Brain microvascular endothelial cell (primary cell): Measurements from ENCODE around the gene POLR3GL.

Experiments used
- DNase-seq: peaks from one replicate; pipeline ENCODE4 v3.0.0-alpha.2; 2020
- H3K27ac ChIP-seq: fragments of 250-450 bp; sonication (Bioruptor Pico); 2 replicates; pipeline ENCODE4 v1.5.1; 2020; ENCODE audit warnings: mild to moderate bottlenecking, moderate library complexity
- H3K27me3 ChIP-seq: fragments of 250-450 bp; sonication (Bioruptor Pico); replicated peaks from 2 replicates; pipeline ENCODE4 v1.5.1; 2020; ENCODE audit warnings: mild to moderate bottlenecking
- H3K36me3 ChIP-seq: fragments of 250-450 bp; sonication (Bioruptor Pico); replicated peaks from 2 replicates; pipeline ENCODE4 v1.5.1; 2020; ENCODE audit warnings: mild to moderate bottlenecking
- H3K4me3 ChIP-seq: 2 replicates; pipeline ENCODE4 v1.5.1; 2011; ENCODE audit warnings: low read depth, mild to moderate bottlenecking, control low read depth, low read length, moderate library complexity
- CTCF ChIP-seq: IDR thresholded peaks from 2 replicates; pipeline ENCODE4 v1.5.1; 2011; ENCODE audit warnings: low read depth, mild to moderate bottlenecking, moderate library complexity, low read length, control low read depth, inconsistent platforms; ENCODE audit errors: missing control alignments
- in situ Hi-C: cut with HindIII; loops from 2 replicates; pipeline ENCODE4 v1.10.0; 2017; ENCODE audit warnings: low sequenced_read_pairs, low pct_ligation_motif_present

POLR3GL gene

GRCh38 chr1:145952903-145953302, 11.6 kb upstream of the POLR3GL start:
- in situ Hi-C loops: no loop called here
- Histone ChIP-seq H3K27ac (no peak overlapping the region), H3K4me3 (no peak overlapping the region), H3K27me3 (no peaks in the 10 kb centered on the region), H3K36me3 (no peaks in the 10 kb centered on the region)
- no peak for DNase-seq
- no peak for TF ChIP-seq CTCF

GRCh38 chr1:145953861-145954260, 10.6 kb upstream of the POLR3GL start:
- in situ Hi-C loops: no loop called here
- no peak for TF ChIP-seq CTCF
- Histone ChIP-seq H3K27ac (no peak overlapping the region), H3K4me3 (no peak overlapping the region), H3K36me3 (no peaks in the 10 kb centered on the region), H3K27me3 (no peaks in the 10 kb centered on the region)
- no peak for DNase-seq

GRCh38 chr1:145955436-145955835, 9.1 kb upstream of the POLR3GL start:
- Histone ChIP-seq H3K4me3 (no peak overlapping the region), H3K27me3 (no peaks in the 10 kb centered on the region)

GRCh38 chr1:145956361-145956760, 8.1 kb upstream of the POLR3GL start:
- peak overlapping the region; percentile 83 for H3K27ac ChIP-seq
- H3K36me3 ChIP-seq: no peaks in the 10 kb centered on the region
- DNase-seq: no peak
- no peaks in the 10 kb centered on the region for H3K27me3 ChIP-seq
- no peak for TF ChIP-seq CTCF
- H3K4me3 ChIP-seq: peak overlapping the region; percentile 79
- in situ Hi-C loops: no loop called here

More at GRCh38 chr1:145955436-145955835, 9.1 kb upstream of the POLR3GL start:
- in situ Hi-C loops: no loop called here
- Histone ChIP-seq H3K27ac (no peak overlapping the region), H3K36me3 (no peaks in the 10 kb centered on the region)
- no peak for TF ChIP-seq CTCF
- no peak for DNase-seq

GRCh38 chr1:145956781-145957442, 7.6 kb upstream of the POLR3GL start:
- no peaks in the 10 kb centered on the region for H3K36me3 ChIP-seq
- H3K27me3 ChIP-seq: no peaks in the 10 kb centered on the region
- in situ Hi-C loops: no loop called here
- DNase-seq: no peak
- peak overlapping the region; percentile 79 for H3K4me3 ChIP-seq
- TF ChIP-seq CTCF: no peak
- peak overlapping the region; percentile 83 for H3K27ac ChIP-seq
